WTC11 (cell line): Measurements from ENCODE around the gene NRXN3. TPM values are rescaled to one million over a fixed set of nuclear protein-coding genes. Genes with fewer than 3 reads are reported as not detected.

ENCODE experiments used
- ATAC-seq: fragments of 200-7000 bp; cut with Tn5 transposase; 2 replicates; pipeline ENCODE4 v1.10.0; 2021; ENCODE audit warnings: mild to moderate bottlenecking, moderate library complexity
- CTCF ChIA-PET: fragments of 300-600 bp; sonication (Branson Sonifier 250); formaldehyde crosslinking; loops from one replicate; lab custom pipeline; 2021; ENCODE audit warnings: antibody characterized with exemption; lab: Charles Lee
- POLR2A ChIA-PET: fragments of 350-600 bp; sonication (Branson Sonifier 250); formaldehyde crosslinking; loops from one replicate; lab custom pipeline; 2021; ENCODE audit warnings: antibody characterized with exemption; lab: Charles Lee
- DNase-seq: peaks from one replicate; pipeline ENCODE4 v3.0.0; 2021; ENCODE audit warnings: low spot score
- H3K27ac Mint-ChIP-seq: 2 replicates; pipeline ENCODE4 v1.8.0; 2021; ENCODE audit warnings: mixed read lengths
- H3K27me3 Mint-ChIP-seq: 2 replicates; pipeline ENCODE4 v1.8.0; 2021; ENCODE audit warnings: low read depth, mild to moderate bottlenecking, moderate library complexity, mixed read lengths
- H3K36me3 Mint-ChIP-seq: 2 replicates; pipeline ENCODE4 v1.8.0; 2021; ENCODE audit warnings: mixed read lengths
- H3K4me1 Mint-ChIP-seq: 2 replicates; pipeline ENCODE4 v1.8.0; 2022; ENCODE audit warnings: mixed read lengths
- H3K4me3 Mint-ChIP-seq: 2 replicates; pipeline ENCODE4 v1.8.0; 2021; ENCODE audit warnings: mild to moderate bottlenecking, moderate library complexity, mixed read lengths
- H3K9me3 Mint-ChIP-seq: 2 replicates; pipeline ENCODE4 v1.8.0; 2021; ENCODE audit warnings: mixed read lengths
- CREB1 ChIP-seq: sonication (generic); formaldehyde crosslinking; IDR thresholded peaks from 2 replicates; pipeline ENCODE4 v1.8.0; 2023; ENCODE audit warnings: mild to moderate bottlenecking, missing genetic modification reagents
- ESRRA ChIP-seq: sonication (generic); formaldehyde crosslinking; IDR thresholded peaks from 2 replicates; pipeline ENCODE4 v1.8.1; 2022; ENCODE audit warnings: mild to moderate bottlenecking, missing genetic modification reagents, borderline replicate concordance
- GABPB1 ChIP-seq: sonication (generic); formaldehyde crosslinking; IDR thresholded peaks from 2 replicates; pipeline ENCODE4 v1.8.1; 2023; ENCODE audit warnings: mild to moderate bottlenecking, missing genetic modification reagents
- GRHL2 ChIP-seq: fragments of 250-450 bp; sonication (Bioruptor Pico); IDR thresholded peaks from 2 replicates; pipeline ENCODE4 v1.8.0; 2022; ENCODE audit warnings: mild to moderate bottlenecking, moderate library complexity; ENCODE audit not compliant: insufficient replicate concordance, severe bottlenecking
- HMGA2 ChIP-seq: fragments of 250-450 bp; sonication (Bioruptor Pico); IDR thresholded peaks from 2 replicates; pipeline ENCODE4 v1.4.0; 2021; ENCODE audit warnings: mild to moderate bottlenecking, moderate library complexity
- JAZF1 ChIP-seq: fragments of 250-450 bp; sonication (Bioruptor Pico); IDR thresholded peaks from 2 replicates; pipeline ENCODE4 v1.9.0; 2021; ENCODE audit warnings: moderate library complexity, mild to moderate bottlenecking, inconsistent platforms
- NR3C1 ChIP-seq: sonication (generic); formaldehyde crosslinking; conservative IDR thresholded peaks from 2 replicates; pipeline ENCODE4 v1.8.1; 2023; ENCODE audit warnings: low read depth, mild to moderate bottlenecking, missing genetic modification reagents
- RORB ChIP-seq: fragments of 250-450 bp; sonication (Bioruptor Pico); IDR thresholded peaks from 2 replicates; pipeline ENCODE4 v1.9.0; 2021; ENCODE audit warnings: mild to moderate bottlenecking
- SP1 ChIP-seq: sonication (generic); formaldehyde crosslinking; conservative IDR thresholded peaks from 2 replicates; pipeline ENCODE4 v1.8.1; 2022; ENCODE audit warnings: missing genetic modification reagents
- TEAD1 ChIP-seq: sonication (generic); formaldehyde crosslinking; IDR thresholded peaks from 2 replicates; pipeline ENCODE4 v1.8.0; 2022; ENCODE audit warnings: mild to moderate bottlenecking, missing genetic modification reagents
- total RNA-seq: library from RNA; stranded (reverse); gene quantifications from 3 replicates; pipeline ENCODE4 v1.2.3, GENCODE V29; 2021
- TF ChIP-seq, protein P1 (sequence below): sonication (generic); formaldehyde crosslinking; IDR thresholded peaks from 2 replicates; pipeline ENCODE4 v1.8.1; 2022; ENCODE audit warnings: low read depth, mild to moderate bottlenecking, moderate library complexity, missing genetic modification reagents, borderline replicate concordance
- TF ChIP-seq, protein P2 (sequence below): sonication (generic); formaldehyde crosslinking; IDR thresholded peaks from 2 replicates; pipeline ENCODE4 v1.8.0; 2023; ENCODE audit warnings: mild to moderate bottlenecking, missing genetic modification reagents
- TF ChIP-seq, protein P3 (sequence below): fragments of 250-450 bp; sonication (Bioruptor Pico); IDR thresholded peaks from 2 replicates; pipeline ENCODE4 v1.9.0; 2021; ENCODE audit warnings: mild to moderate bottlenecking, borderline replicate concordance
- TF ChIP-seq, protein P4 (sequence below): sonication (generic); formaldehyde crosslinking; conservative IDR thresholded peaks from 2 replicates; pipeline ENCODE4 v1.8.1; 2022; ENCODE audit warnings: mild to moderate bottlenecking, missing genetic modification reagents
- TF ChIP-seq, protein P5 (sequence below): sonication (generic); formaldehyde crosslinking; IDR thresholded peaks from 2 replicates; pipeline ENCODE4 v1.8.1; 2023; ENCODE audit warnings: mild to moderate bottlenecking, missing genetic modification reagents, moderate library complexity
- TF ChIP-seq, protein P6 (sequence below): sonication (generic); formaldehyde crosslinking; IDR thresholded peaks from 2 replicates; pipeline ENCODE4 v1.8.0; 2022; ENCODE audit warnings: mild to moderate bottlenecking, missing genetic modification reagents
- TF ChIP-seq, protein P7 (sequence below): sonication (generic); formaldehyde crosslinking; IDR thresholded peaks from 2 replicates; pipeline ENCODE4 v1.8.1; 2023; ENCODE audit warnings: mild to moderate bottlenecking, moderate library complexity, missing genetic modification reagents

The NRXN3 gene
- total RNA-seq, 1 experiment from 2014 or later = 3.0 TPM

DNA sequence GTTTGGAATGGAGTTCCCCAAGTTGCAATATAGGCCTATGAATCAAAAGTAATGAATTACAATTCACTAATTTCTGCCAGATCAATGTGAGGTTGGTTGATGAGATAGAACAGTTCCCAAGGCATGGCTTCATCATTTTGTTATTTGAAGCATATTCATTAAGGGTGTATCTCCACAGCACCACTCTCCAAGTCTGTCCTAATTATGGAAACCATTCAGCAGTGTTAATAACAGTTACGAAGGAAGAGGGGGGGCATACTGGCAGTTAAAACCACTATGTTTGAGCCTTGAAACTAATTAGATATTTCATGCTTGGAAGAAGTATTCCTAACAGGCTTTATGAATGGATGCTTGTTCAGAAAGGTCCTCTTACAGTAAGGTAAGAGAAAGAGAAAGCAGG lies 1520.8 kb downstream of the NRXN3 start (continued):
- TF ChIP-seq TEAD1 (CRISPR knock-in tag) = no peak
- no peak for TF ChIP-seq GABPB1
- TF ChIP-seq, protein P1, sequence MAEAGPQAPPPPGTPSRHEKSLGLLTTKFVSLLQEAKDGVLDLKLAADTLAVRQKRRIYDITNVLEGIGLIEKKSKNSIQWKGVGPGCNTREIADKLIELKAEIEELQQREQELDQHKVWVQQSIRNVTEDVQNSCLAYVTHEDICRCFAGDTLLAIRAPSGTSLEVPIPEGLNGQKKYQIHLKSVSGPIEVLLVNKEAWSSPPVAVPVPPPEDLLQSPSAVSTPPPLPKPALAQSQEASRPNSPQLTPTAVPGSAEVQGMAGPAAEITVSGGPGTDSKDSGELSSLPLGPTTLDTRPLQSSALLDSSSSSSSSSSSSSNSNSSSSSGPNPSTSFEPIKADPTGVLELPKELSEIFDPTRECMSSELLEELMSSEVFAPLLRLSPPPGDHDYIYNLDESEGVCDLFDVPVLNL (CRISPR knock-in tag) = no peak
- TF ChIP-seq JAZF1 (CRISPR knock-in tag) = no peak
- no peak for TF ChIP-seq GRHL2 (CRISPR knock-in tag)
- TF ChIP-seq NR3C1 (CRISPR knock-in tag) = no peak
- TF ChIP-seq ESRRA (CRISPR knock-in tag) = no peak
- no peak for TF ChIP-seq CREB1
- TF ChIP-seq, protein P2, sequence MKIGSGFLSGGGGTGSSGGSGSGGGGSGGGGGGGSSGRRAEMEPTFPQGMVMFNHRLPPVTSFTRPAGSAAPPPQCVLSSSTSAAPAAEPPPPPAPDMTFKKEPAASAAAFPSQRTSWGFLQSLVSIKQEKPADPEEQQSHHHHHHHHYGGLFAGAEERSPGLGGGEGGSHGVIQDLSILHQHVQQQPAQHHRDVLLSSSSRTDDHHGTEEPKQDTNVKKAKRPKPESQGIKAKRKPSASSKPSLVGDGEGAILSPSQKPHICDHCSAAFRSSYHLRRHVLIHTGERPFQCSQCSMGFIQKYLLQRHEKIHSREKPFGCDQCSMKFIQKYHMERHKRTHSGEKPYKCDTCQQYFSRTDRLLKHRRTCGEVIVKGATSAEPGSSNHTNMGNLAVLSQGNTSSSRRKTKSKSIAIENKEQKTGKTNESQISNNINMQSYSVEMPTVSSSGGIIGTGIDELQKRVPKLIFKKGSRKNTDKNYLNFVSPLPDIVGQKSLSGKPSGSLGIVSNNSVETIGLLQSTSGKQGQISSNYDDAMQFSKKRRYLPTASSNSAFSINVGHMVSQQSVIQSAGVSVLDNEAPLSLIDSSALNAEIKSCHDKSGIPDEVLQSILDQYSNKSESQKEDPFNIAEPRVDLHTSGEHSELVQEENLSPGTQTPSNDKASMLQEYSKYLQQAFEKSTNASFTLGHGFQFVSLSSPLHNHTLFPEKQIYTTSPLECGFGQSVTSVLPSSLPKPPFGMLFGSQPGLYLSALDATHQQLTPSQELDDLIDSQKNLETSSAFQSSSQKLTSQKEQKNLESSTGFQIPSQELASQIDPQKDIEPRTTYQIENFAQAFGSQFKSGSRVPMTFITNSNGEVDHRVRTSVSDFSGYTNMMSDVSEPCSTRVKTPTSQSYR (CRISPR knock-in tag) = no peak
- TF ChIP-seq RORB (CRISPR knock-in tag) = no peak

DNA sequence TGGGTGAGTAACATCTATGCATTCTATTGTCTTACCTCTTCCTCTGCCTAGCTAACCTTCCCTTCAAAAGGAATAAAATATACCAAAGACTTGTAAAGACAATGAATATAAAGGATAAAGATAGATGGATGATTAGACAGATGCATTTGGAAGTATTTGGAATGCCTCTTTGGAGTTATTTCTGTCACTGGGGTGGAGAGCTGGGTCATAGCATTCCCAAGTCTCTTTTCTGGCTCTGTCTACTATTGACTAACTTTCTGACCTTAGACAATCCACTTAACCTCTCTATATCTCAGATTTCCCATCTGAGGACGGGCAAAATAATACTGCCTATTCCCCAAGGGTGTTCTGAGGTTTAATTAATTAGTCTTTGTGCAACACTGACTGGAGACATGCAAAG lies 1523.8 kb downstream of the NRXN3 start:
- Mint-ChIP-seq H3K36me3 (no peaks in the 10 kb centered on the region; the same call in none of the 2 replicates), H3K27ac (no peak overlapping the region), H3K4me1 (peaks cover 18% of the 10 kb centered on the region), H3K27me3 (no peaks in the 10 kb centered on the region), H3K9me3 (peaks cover 23% of the 10 kb centered on the region), H3K4me3 (no peak overlapping the region)
- CTCF ChIA-PET = no interaction called here
- ATAC-seq (no peak), DNase-seq (no peak)
- POLR2A ChIA-PET = no interaction called here
- TF ChIP-seq, protein P3, sequence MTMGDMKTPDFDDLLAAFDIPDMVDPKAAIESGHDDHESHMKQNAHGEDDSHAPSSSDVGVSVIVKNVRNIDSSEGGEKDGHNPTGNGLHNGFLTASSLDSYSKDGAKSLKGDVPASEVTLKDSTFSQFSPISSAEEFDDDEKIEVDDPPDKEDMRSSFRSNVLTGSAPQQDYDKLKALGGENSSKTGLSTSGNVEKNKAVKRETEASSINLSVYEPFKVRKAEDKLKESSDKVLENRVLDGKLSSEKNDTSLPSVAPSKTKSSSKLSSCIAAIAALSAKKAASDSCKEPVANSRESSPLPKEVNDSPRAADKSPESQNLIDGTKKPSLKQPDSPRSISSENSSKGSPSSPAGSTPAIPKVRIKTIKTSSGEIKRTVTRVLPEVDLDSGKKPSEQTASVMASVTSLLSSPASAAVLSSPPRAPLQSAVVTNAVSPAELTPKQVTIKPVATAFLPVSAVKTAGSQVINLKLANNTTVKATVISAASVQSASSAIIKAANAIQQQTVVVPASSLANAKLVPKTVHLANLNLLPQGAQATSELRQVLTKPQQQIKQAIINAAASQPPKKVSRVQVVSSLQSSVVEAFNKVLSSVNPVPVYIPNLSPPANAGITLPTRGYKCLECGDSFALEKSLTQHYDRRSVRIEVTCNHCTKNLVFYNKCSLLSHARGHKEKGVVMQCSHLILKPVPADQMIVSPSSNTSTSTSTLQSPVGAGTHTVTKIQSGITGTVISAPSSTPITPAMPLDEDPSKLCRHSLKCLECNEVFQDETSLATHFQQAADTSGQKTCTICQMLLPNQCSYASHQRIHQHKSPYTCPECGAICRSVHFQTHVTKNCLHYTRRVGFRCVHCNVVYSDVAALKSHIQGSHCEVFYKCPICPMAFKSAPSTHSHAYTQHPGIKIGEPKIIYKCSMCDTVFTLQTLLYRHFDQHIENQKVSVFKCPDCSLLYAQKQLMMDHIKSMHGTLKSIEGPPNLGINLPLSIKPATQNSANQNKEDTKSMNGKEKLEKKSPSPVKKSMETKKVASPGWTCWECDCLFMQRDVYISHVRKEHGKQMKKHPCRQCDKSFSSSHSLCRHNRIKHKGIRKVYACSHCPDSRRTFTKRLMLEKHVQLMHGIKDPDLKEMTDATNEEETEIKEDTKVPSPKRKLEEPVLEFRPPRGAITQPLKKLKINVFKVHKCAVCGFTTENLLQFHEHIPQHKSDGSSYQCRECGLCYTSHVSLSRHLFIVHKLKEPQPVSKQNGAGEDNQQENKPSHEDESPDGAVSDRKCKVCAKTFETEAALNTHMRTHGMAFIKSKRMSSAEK = no peak
- TF ChIP-seq, protein P4, sequence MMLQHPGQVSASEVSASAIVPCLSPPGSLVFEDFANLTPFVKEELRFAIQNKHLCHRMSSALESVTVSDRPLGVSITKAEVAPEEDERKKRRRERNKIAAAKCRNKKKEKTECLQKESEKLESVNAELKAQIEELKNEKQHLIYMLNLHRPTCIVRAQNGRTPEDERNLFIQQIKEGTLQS (CRISPR knock-in tag) = no peak
- TF ChIP-seq SP1 (no peak), HMGA2 (CRISPR knock-in tag) (no peak)
- TF ChIP-seq, protein P5, sequence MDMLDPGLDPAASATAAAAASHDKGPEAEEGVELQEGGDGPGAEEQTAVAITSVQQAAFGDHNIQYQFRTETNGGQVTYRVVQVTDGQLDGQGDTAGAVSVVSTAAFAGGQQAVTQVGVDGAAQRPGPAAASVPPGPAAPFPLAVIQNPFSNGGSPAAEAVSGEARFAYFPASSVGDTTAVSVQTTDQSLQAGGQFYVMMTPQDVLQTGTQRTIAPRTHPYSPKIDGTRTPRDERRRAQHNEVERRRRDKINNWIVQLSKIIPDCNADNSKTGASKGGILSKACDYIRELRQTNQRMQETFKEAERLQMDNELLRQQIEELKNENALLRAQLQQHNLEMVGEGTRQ = no peak
- TF ChIP-seq, protein P6, sequence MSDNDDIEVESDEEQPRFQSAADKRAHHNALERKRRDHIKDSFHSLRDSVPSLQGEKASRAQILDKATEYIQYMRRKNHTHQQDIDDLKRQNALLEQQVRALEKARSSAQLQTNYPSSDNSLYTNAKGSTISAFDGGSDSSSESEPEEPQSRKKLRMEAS (CRISPR knock-in tag) = no peak
- TF ChIP-seq, protein P7, sequence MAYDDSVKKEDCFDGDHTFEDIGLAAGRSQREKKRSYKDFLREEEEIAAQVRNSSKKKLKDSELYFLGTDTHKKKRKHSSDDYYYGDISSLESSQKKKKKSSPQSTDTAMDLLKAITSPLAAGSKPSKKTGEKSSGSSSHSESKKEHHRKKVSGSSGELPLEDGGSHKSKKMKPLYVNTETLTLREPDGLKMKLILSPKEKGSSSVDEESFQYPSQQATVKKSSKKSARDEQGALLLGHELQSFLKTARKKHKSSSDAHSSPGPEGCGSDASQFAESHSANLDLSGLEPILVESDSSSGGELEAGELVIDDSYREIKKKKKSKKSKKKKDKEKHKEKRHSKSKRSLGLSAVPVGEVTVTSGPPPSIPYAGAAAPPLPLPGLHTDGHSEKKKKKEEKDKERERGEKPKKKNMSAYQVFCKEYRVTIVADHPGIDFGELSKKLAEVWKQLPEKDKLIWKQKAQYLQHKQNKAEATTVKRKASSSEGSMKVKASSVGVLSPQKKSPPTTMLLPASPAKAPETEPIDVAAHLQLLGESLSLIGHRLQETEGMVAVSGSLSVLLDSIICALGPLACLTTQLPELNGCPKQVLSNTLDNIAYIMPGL (CRISPR knock-in tag) = no peak
